Stimulated activated CD4-positive, alpha-beta T cell treated with anti-CD3 and anti-CD28 coated beads, Interleukin-1b, Interleukin-23, amount 100 ng/mL, for 48 hours (primary cell): ENCODE data around the gene ADD1.

Source experiments
- DNase-seq: peaks from one replicate; pipeline ENCODE4 v3.0.0-alpha.2; 2020

Gene ADD1

DNA sequence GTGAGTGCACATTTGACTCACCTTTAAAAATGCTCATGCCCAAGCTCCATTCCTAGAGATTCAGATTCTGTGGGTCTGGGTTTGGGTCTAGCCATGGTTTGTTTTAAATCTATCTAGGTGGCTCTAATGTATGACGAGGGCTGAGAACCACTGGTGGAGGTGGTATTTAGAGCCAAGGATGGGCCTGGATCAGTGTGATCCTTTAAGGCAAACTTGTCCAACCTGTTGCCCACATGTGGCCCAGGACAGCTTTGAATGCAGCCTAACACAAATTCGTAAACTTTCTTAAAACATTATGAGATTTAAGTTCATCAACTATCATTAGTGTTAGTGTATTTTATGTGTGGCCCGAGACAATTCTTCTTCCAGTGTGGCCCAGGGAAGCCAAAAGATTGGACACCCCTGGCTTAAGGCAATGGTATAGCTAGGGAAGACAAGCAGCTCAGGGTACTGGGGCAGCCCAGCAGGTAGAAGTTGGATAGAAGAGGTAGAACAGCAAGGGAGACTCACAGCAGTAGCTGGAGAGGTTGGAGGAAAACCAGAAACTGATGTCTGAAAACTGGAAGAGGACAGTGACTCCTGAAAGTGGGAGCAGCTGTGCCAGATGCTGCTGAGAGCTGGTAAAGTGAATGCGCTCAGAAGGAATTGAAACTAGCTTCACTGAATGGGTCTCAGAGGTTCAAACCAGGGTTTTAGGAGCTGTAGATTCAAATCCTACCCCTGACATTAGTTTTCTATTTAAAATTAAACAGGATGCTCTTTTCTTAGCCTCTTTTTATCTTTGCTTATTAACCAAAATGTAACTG lies 18.2 kb downstream of the ADD1 start:
- DNase-seq = no peak

DNA sequence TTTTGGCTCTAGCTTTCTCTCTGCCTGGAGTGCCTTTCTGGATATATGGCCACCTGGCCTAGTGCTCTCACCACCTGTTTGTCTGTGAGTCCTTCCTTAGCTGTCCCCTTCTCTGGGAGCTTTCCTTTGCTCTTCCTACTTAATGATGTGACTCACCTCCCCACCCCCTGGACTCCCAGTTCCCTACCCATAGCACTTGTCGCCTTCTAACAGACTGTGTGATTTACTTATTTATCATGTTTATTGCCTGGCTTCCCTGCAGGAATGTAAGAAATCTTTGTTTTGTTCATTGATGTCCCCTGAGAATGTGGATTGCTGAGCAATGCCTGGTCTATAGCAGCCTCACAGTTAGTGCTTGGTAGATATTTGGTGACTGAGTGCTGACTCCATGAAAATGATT lies 18.9 kb downstream of the ADD1 start:
- DNase-seq = no peak

DNA sequence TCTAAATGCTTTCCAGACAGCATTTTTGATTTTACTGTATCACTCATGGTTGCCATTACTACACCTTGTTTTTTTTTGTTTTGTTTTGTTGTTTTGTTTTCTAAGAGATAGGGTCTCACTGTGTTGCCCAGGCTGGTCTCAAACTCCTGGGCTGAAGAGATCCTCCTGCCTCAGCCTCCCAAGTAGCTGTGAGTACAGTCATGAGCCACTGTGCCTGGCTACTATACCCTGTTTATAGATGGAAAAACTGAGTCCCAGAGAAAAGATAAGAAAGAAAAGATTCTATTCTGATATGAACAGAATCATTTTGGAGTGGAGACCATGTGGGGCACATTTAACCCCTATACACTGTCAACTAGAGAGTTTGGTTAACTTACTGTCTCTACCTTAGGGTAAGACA lies 20.0 kb downstream of the ADD1 start:
- no peak for DNase-seq

DNA sequence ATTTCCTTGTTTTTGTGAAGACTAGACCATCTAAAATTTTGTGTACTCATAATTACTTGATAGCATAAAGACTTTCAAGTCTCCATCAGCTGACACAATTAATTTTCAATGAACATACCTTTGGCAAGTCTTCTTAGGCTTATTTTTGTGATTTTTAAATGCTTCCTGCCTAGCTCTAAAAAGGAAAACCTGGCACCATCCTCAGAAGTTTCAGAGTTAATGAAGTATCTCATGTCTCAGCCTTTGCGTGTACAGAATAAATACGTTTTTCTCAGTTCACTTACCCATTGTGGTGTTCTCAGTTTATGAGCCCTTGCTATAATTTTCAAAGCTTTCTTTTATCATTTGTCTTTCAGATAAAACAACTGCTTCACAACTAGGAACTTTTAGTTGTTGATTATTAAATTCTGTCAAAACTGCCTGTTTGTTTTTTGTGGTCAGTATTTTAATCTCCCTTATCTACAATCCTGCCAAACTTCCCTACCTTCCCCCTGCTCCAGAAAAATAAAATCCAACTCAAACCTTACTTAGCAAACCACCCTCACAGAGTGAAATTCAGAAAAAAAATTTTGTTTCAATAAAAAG lies 21.6 kb downstream of the ADD1 start:
- no peak for DNase-seq

DNA sequence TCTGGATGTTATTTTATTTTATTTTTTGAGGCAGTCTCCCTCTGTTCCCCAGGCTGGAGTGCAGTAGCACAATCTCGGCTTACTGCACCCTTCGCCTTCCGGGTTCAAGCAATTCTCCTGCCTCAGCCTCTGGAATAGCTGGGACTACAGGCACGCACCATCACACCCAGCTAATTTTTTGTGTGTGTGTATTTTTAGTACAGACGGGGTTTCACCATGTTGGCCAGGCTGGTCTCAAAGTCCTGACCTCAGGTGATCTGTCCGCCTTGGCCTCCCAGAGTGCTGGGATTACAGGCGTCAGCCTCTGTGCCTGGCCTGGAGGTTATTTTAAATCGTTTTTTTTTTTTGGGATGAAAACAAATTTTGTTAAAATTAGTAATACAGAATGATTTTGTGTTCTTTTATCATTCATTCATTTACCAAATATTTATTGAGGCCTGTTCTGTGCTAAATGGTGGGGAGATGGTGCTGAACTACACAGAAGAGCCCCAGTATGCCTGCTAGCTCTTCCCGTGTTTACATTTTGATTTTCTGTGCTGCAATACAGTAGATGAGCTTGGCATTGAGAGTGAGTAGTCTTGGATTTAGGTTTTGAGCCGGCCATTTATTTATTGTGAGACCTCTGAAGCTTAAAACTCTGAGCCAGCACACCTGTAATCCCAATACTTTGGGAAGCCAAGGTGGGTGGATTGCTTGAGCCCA lies 22.7 kb downstream of the ADD1 start:
- no peak for DNase-seq

DNA sequence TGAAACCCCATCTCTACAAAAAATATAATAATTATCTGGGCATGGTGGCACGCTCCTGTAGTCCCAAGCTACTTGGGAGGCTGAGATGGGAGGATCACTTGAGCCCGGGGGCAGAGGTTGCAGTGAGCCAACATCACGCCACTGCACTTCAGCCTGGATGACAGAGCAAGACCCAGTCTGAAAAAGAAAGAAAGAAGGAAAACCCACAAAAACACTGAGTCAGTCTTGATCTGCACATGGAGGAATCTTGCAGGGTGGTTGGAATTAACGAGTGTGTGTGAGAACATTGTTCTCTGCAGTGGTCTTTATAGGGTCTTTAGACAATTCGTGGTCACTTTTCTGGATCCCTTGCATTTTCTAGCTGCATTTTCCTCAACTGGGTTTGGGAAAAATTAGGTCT lies 23.2 kb downstream of the ADD1 start:
- DNase-seq = no peak

DNA sequence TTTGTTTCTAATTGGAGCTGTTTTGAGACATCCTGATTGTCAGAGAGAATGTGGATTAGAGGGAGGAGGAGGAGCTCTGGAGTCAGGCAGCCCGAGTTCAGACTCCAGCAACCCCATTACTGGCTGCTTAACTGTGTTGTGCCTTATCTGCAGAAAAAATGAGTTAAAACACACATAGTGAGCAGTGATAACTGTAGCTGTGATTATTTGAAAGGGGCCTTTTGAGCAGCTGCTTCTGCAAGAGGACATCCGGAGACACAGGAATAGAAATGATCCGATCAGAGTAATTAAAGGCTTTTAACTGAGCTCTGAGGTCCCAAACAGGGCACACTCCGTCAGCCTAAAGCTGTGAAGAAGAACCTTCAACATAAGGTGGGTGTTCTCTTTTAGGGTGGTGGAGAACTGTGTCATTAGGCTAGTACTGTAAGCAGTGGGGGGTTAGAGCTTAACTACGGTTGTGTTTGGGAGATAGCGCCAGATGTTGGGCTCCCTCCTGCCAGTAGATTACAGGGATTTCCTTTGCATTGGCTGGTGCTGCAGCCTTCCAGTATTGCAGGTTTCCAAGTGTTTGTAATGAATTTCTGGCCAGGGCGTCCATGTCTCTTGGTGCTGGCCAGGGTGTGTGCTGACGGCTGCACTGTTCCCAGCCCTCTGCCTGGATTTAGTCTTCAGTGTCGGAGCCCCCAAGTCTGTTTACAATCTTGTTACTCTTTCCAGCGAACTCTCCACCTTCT lies 24.3 kb downstream of the ADD1 start:
- no peak for DNase-seq

DNA sequence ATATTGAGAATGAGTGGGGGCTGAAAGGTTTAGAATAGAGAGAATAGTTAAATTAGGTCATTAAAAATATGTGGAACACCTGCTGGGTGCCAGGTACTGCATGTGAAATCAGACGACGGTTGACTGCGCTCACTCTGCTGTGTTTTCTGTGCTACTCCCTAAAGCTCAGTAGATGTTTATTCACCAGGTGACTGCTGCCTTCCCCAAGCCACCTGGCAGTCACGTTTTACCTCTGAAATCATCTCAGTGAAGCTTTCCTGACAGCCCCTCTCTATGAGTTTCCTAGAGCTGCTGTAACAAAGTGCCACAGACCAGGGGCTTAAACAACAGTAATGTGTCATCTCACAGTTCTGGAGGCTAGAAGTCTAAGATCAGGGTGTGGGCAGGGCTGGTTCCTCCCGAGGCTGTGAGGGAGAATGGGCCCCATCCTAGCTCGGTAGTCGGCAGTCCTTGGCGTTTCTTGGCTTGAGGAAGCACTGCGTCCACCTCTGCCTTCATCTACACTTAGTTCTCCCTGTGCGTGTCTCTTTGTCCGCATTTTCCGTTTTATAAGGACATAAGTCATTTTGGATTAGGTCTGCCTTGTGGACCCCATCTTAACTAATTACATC lies 25.3 kb downstream of the ADD1 start:
- no peak for DNase-seq

DNA sequence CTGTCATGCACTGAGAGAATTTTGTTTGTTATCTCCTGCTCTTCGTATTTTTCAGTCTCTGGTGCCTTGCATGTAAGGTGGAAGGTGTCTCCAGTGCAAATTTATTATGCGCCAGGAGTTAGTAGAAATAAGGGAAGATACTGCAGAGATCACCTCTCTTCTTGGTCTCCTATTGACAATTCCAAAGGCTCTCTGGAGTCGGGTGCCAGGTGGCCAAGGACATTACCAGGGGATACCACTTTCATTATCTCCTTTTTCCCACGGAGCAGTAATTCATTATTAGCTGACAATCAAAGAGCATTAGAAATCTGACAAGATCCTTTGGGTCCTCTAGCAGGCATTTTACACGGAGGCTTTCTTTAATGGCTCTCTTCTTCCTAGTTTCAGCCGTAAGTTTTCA lies 26.0 kb downstream of the ADD1 start:
- DNase-seq = no peak

DNA sequence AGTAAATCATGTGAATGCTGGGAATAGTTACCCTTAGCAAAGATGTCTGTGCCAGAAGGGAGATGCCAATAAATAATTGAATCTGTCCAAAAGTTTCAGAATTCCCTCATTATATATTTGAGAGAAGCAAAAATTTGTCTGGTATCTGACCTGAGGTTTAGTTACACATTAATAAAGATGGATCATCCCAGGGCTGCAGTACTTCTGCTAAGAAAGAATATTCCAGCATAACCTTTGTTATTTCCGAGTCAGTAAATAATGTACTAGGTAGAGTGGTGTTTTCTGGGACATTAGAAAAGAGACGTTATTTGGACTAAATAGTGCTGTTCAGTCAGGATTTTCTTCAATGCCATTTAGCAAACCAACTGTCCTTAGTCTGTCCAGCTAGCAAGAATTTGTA lies 26.4 kb downstream of the ADD1 start:
- DNase-seq = no peak

DNA sequence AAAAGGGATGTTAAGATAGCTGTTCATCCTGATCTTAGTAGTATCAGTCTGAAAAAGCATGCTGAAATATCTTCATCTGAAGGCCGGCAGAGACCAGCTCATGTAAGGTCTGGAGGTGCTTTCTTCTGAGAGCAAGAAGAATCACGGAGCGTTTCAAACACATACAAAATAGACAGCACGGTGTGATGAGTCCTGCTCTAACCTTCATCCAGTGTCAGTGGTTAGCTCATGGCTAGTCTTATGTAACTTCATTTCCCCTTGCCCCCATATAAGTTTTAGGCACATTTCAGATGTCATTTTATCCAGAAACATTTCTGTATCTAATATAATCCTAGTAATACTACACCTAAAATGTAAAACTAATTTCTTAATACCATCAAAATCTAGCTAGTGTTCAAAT lies 27.8 kb downstream of the ADD1 start:
- DNase-seq = no peak

DNA sequence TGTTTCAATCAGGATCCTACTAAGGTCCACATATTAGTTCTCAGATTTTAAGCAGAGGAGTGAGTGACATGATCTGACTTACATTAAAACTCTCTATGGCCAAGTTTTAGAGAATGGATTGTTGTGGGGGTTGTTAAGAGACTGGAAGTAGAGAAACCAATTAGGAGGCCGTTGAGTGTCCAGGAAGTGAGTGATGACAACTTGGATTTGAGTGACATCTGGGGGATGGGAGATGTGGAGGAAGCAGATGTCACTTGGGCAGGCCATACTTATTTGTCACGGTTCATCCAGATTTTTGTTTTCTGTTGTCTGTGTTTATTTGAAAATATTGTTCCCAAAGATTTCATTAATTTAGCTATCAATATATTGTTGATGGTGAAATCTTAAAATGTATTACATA lies 28.3 kb downstream of the ADD1 start:
- no peak for DNase-seq

DNA sequence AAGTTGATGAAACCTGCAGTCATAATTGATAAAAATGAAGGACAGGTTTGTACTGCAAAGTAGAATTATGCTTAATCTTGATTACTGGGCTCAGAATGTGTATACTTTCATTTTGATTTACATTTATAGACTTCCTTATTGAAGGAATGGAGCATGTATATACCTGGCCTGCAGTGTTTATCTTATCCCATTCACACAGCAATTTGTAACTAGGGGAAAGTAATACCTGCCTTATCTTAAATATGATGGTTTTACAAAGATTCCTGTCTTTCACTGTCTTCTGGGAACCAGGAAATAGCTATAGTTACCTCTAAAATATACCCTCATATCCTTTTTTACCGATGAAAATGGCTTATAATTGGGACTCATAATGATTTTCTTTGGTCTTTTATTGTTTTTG lies 29.7 kb downstream of the ADD1 start:
- no peak for DNase-seq

DNA sequence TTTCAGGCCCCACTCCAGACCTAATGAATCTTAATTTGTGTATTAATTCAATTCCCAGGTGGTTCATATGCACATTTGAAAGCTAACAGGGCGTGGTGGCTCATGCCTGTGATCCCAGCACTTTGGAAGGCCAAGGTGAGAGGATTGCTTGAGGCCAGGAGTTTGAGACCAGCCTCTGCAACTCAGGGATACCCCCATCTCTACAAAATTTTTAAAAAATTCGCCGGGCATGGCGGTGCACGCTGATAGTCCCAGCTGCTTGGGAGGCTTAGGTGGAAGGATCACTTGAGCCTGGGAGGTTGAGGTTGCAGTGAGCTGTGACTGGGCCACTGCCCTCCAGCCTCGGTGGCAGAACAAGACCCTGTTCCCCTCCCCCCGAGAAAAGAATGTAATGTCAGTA lies 31.2 kb downstream of the ADD1 start:
- no peak for DNase-seq

DNA sequence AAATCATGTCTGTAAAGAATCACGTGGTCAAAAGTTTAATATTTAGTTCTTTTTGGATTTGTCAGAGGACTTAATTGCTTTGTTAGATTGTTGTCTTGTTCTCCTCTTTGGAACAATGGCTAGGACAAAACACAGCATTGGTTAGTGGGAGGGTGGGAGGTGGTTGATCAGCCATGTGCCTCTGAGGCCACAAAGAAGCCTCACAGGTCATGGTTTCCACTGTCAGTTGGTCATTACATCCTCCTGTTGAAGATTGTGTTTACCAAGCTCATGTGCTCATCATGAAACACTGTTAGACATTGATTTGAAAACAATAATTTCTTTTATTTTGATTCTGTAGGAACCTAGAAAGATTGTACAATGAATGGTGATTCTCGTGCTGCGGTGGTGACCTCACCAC lies 31.9 kb downstream of the ADD1 start:
- DNase-seq = no peak

DNA sequence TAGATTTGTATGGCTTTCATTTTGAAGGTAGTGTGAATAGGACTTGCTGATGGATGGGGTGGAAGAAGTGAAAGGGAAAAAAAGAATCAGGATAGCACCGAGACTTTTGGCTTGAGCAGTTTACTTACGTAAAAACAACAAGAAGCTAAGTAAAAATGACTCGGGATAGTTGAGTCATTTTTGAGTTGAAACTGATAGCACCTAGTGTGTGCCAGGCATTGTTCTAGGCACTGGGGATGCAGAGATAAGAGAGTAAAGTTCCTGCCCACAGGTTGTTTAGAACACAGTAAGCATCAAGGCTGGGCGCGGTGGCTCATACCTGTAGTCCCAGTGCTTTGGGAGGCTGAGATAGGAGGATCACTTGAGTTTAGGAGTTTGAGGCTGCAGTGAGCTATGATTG lies 34.7 kb downstream of the ADD1 start:
- peak; percentile 34 for DNase-seq

DNA sequence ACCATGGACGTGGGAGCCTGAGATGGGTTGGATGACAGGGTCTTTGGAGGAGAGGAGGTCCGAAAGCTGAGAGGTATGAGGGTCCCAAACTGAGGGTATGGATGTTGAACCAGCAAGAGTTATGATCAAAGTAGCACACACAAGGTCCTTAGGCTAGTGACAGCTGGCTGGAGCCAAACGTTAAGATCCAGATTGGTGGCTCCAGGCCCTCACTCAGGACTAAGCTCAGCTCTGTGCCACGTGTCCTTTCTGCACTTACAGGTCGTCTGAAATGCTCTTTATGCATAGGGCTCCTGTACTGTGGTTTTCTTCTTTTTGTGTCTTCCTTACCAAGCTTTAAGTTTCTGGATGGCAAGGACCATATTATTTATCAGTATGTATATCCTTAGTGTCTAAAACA lies 35.4 kb downstream of the ADD1 start:
- no peak for DNase-seq

DNA sequence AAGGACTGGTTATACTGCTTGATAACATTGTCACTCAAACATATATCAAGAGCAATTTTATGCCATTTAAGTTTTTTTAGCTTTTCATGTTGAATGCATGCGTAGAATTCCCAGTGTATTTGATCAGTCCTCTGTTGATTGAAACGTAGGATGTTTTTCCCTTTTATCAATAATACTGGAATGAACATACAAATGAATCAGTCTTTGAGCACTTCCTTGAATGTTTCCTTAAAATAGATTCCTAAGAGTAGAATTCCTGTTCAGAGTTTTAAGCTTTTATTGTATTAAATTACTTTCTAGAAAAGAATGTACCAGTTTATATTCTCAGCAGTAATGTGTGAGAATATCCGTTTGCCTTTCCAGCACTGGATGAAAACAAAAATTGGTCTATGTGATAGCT lies 37.8 kb downstream of the ADD1 start:
- no peak for DNase-seq

DNA sequence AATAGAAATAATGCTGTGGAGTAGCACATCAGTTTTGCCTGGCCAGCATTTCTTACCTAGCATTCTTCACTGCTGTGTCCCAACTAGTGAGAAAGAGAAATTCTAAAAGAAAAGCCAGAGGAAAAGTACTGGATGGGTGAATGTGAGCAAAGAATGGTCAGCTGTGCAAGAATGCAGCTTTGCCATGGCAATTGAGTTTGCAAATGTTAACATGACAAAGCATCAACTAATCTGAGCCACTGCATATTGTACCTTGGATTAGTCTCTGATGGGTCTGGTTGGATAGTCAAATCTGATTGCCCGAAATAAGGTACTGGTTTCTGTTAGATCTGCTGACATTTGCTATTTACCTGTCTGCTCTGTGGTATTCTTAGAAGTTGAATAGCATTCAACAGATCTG lies 38.7 kb downstream of the ADD1 start:
- no peak for DNase-seq

DNA sequence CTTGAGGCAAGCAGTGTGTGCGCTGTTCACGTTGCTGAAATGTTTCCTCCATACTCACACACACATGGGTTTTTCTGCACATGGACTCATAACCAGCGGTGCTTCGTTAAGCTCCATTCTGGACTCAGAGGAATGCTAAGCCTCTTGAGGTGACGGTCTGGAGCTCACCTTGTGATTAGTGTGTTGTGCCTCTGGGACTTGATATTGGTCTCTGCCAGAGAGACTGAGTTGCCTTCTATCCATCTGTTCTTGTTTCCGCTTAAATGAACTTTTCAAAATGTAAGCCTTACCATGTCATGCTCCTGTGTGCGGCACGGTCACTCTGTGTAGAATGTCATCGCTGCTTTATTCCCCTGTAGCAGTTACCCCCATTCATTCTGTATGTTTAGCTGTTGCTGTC lies 42.5 kb downstream of the ADD1 start:
- no peak for DNase-seq

DNA sequence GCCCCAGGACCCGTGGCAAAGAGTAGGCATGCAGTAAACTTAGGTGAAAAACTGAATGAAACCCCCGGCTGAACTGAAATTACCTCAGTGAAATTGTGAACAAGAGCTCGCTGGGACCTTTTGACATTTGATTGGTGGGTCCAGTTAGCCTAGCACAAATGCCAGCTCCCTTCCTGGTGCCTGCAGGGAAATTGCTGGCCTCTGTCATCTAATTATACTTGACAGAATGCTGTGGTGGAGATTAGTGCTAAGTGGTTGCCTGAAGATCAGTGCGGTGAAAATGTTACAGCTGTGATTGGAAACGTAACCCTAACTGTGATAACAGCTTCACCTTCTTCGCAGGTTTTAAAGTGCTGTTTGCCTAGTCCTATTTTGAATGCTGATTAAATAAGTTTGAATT lies 43.0 kb downstream of the ADD1 start:
- DNase-seq = no peak

DNA sequence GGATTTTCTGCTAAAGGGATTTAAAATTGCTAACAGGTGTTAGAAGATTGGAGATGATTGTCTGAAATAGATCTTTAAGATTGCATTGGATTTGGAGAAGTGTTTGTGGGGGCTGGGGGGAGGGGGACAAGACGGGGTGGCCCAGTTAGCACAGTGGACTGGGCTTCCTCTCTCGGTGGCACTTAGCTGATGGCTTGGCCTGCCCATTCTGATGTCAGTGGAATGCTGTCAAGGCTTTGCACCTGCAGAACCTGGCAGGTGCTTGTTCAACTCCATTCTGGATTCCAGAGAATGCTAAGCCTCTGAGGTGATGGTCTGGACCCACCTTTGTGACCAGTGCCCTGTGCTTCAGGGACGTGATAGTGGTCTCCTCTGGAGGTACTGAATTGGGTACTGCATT lies 43.7 kb downstream of the ADD1 start:
- DNase-seq = no peak

DNA sequence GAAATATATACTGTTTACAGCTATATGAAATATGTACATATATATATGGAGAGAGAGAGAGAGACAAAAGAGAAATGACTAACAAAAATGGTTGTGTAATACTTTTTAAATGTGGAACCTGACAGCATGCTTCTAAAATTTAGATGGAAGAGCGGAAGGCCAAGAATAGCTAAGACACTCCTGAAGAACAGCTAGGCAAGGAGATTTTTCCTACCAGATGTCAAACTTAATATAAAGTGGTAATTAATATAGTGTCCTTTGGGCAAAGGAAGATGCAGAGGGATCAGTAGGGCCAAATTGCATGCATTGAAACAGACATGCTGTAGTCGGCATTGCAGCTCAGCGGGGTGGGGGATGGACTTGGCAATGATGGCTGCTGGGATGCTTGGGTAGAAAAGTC lies 45.2 kb downstream of the ADD1 start:
- DNase-seq = no peak
